GM23338 (cell line): ENCODE results near the gene ATP5PD. TPM values are rescaled to one million over a fixed set of nuclear protein-coding genes. Genes with fewer than 3 reads are reported as not detected.

Source experiments
- ATAC-seq: fragments of 200-7000 bp; cut with Tn5 transposase; 3 replicates; pipeline ENCODE4 v1.9.1; 2020
- DNase-seq: peaks from one replicate; pipeline ENCODE4 v3.0.0-alpha.2; 2015; ENCODE audit warnings: low spot score
- H2AFZ ChIP-seq: fragments of 200-600 bp; sonication (generic); 2 replicates; pipeline ENCODE4 v1.8.0; 2016; ENCODE audit warnings: antibody characterized with exemption, mild to moderate bottlenecking, moderate library complexity
- H3F3A ChIP-seq: fragments of 200-600 bp; sonication (generic); replicated peaks from 2 replicates; pipeline ENCODE4 v1.8.0; 2017; ENCODE audit warnings: antibody characterized with exemption, mixed run types, low read depth
- H3K27ac ChIP-seq: fragments of 200-600 bp; sonication (generic); 2 replicates; pipeline ENCODE4 v1.6.1; 2016; ENCODE audit warnings: low read depth
- H3K27me3 ChIP-seq: fragments of 200-600 bp; sonication (generic); 2 replicates; pipeline ENCODE4 v1.8.0; 2016; ENCODE audit warnings: mild to moderate bottlenecking, mixed run types, moderate library complexity; ENCODE audit not compliant: insufficient read depth
- H3K36me3 ChIP-seq: fragments of 200-600 bp; sonication (generic); 2 replicates; pipeline ENCODE4 v1.8.0; 2016; ENCODE audit warnings: mild to moderate bottlenecking; ENCODE audit not compliant: insufficient read depth
- H3K4me1 ChIP-seq: fragments of 200-600 bp; sonication (generic); 2 replicates; pipeline ENCODE4 v1.8.0; 2016; ENCODE audit warnings: mild to moderate bottlenecking, moderate library complexity; ENCODE audit not compliant: insufficient read depth
- H3K4me2 ChIP-seq: fragments of 200-600 bp; sonication (generic); 2 replicates; pipeline ENCODE4 v1.7.1; 2017; ENCODE audit warnings: mixed run types
- H3K4me3 ChIP-seq: fragments of 200-600 bp; sonication (generic); 2 replicates; pipeline ENCODE4 v1.6.1; 2016; ENCODE audit warnings: mixed run types
- H3K79me2 ChIP-seq: fragments of 200-600 bp; sonication (generic); replicated peaks from 2 replicates; pipeline ENCODE4 v1.8.0; 2017; ENCODE audit warnings: mild to moderate bottlenecking; ENCODE audit not compliant: insufficient read depth
- H3K9me2 ChIP-seq: fragments of 200-600 bp; sonication (generic); 2 replicates; pipeline ENCODE4 v1.8.0; 2017; ENCODE audit not compliant: insufficient read depth
- H4K20me1 ChIP-seq: fragments of 200-600 bp; sonication (generic); replicated peaks from 2 replicates; pipeline ENCODE4 v1.8.0; 2017; ENCODE audit warnings: mild to moderate bottlenecking; ENCODE audit not compliant: insufficient read depth
- H3K27ac Mint-ChIP-seq: 2 replicates; pipeline ENCODE4 v1.8.0; 2020; ENCODE audit warnings: inconsistent platforms, mild to moderate bottlenecking, moderate library complexity, mixed read lengths
- H3K27me3 Mint-ChIP-seq: 3 replicates; pipeline ENCODE4 v1.8.0; 2022; ENCODE audit warnings: low read depth, mild to moderate bottlenecking, moderate library complexity, mixed read lengths, inconsistent platforms; ENCODE audit not compliant: insufficient read depth, poor library complexity
- H3K36me3 Mint-ChIP-seq: 3 replicates; pipeline ENCODE4 v1.8.0; 2021; ENCODE audit warnings: low read depth, mild to moderate bottlenecking, inconsistent platforms, moderate library complexity, mixed read lengths
- H3K4me1 Mint-ChIP-seq: 3 replicates; pipeline ENCODE4 v1.8.0; 2020; ENCODE audit warnings: mild to moderate bottlenecking, inconsistent platforms, mixed read lengths
- H3K4me3 Mint-ChIP-seq: 3 replicates; pipeline ENCODE4 v1.8.0; 2021; ENCODE audit warnings: moderate library complexity, mild to moderate bottlenecking, inconsistent platforms, mixed read lengths
- H3K9me3 Mint-ChIP-seq: 3 replicates; pipeline ENCODE4 v1.8.0; 2020; ENCODE audit warnings: moderate library complexity, mild to moderate bottlenecking, inconsistent platforms, mixed read lengths
- CREB1 ChIP-seq: fragments of 250-450 bp; sonication (Bioruptor Pico); IDR thresholded peaks from 2 replicates; pipeline ENCODE4 v1.5.0; 2020; ENCODE audit warnings: low read depth, mild to moderate bottlenecking, moderate library complexity
- EZH2 ChIP-seq: fragments of 200-600 bp; sonication (generic); IDR thresholded peaks from one replicate; pipeline ENCODE4 v1.8.0; 2017; ENCODE audit warnings: antibody characterized with exemption, mild to moderate bottlenecking, low read depth; ENCODE audit not compliant: unreplicated experiment
- JUNB ChIP-seq: IDR thresholded peaks from one replicate; pipeline ENCODE4 v1.6.1; 2016; ENCODE audit warnings: antibody characterized with exemption; ENCODE audit not compliant: unreplicated experiment
- POLR2AphosphoS5 ChIP-seq: IDR thresholded peaks from 2 replicates; pipeline ENCODE4 v1.6.1; 2016; ENCODE audit warnings: antibody characterized with exemption, low read depth
- ZNF114 ChIP-seq: fragments of 250-450 bp; sonication (Bioruptor Pico); IDR thresholded peaks from 2 replicates; pipeline ENCODE4 v1.5.0; 2020; ENCODE audit warnings: mild to moderate bottlenecking, moderate library complexity
- polyA plus RNA-seq: library from polyadenylated mRNA; unstranded; fragments of >200 nt; fragmentation: Nextera tagmentation; extraction: Ambion mirVana; gene quantifications from 2 replicates; pipeline ENCODE4 v1.2.1, GENCODE V29; 2016
- total RNA-seq: library from RNA; depleted of rRNA; stranded (reverse); fragments of >200 nt; shearing (Covaris generic); gene quantifications from 2 replicates; pipeline ENCODE4 v1.2.3, GENCODE V29; 2014
- TF ChIP-seq, protein P1 (sequence below): IDR thresholded peaks from 2 replicates; pipeline ENCODE4 v1.6.1; 2016; ENCODE audit warnings: antibody characterized with exemption
- TF ChIP-seq, protein P2 (sequence below), 2 experiments: fragments of 200-600 bp in 1 of 2; sonication (generic) in 1 of 2; conservative IDR thresholded peaks; 2 replicates each; pipeline versions ENCODE4 v1.5.1 to v1.6.1; 2016 to 2017; ENCODE audit warnings: antibody characterized with exemption in 2 of 2, low read depth in 2 of 2, mild to moderate bottlenecking in 2 of 2, moderate library complexity in 1 of 2
- TF ChIP-seq, protein P3 (sequence below): fragments of 250-450 bp; sonication (Bioruptor Pico); IDR thresholded peaks from 2 replicates; pipeline ENCODE4 v1.5.0; 2020; ENCODE audit warnings: mild to moderate bottlenecking, moderate library complexity

Gene ATP5PD
- total and polyA plus RNA-seq, 2 experiments from 2014 or later, result 244 to 1,144 TPM

DNA sequence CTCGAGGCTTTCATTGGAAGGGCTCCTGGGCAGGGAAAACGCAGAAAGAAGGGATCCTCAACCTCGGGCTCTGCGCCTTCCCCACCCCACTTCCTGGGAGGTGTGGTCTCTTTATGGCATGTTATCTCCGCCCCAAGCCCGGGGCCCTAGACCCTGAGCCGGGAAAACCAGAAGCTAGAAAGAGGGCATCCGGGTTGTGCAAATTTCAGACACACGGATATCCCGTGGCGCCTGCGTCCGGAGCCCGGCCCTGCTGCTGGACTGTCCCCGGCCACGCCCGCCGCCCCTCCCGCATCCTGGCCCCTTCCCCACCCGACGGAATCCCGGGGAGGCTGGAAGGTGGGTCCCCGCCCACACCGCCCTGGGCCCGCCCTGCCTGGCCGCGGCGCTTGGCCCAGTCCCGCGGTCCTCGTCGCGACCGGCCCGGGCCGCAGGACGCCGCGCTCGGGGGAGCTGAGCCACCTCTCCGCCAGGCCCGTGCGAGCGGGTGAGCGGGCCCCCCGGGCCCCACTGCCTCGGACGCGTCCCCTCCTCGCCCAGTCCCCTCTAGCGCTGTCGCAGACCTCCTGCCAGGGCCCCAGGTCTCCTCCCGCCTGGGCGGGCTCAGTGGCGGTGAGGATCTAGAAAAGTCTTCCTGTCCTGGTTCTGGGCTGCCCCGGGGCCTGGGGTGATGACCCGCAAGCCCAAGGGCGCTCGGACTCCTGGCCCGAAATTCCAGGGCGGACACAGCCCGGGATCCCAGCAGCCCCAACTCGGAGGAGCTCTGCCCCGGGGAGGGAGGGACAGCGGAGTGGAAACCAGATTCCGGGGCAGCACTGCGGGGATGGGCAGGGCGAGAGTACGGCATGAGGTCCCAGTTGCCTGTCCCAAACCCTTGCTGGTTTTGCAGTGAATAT lies 41.0 kb upstream of the ATP5PD start, which contains the start of gene SLC16A5:
Gene SLC16A5, plus strand, starts transcription at position 397 of the 896 bp plus-strand sequence. CDS start 5,683 bp downstream, outside the sequence.
- peak within 1 kb of the TSS; percentile 93 for H3K27ac Mint-ChIP-seq
- no peaks in the 10 kb centered on the region for H4K20me1 ChIP-seq
- H3K4me2 ChIP-seq, result peak within 1 kb of the TSS; percentile 96

More for the DNA sequence above, 41.0 kb upstream of the ATP5PD start, which contains the start of gene SLC16A5:
- Histone ChIP-seq H3K4me3 (peak within 1 kb of the TSS; percentile 91), H2AFZ (peak within 1 kb of the TSS; percentile 90; the same call in 1 of the 2 replicates), H3K36me3 (no peaks in the 10 kb centered on the region), H3F3A (peaks cover 37% of the 10 kb centered on the region), H3K27me3 (no peaks in the 10 kb centered on the region), H3K27ac (peak within 1 kb of the TSS; percentile 98), H3K4me1 (peaks cover 48% of the 10 kb centered on the region), H3K79me2 (peaks cover 11% of the 10 kb centered on the region), H3K9me2 (no peaks in the 10 kb centered on the region)
- Mint-ChIP-seq H3K4me3 (peak within 1 kb of the TSS; percentile 84), H3K27me3 (peaks cover 27% of the 10 kb centered on the region), H3K36me3 (no peaks in the 10 kb centered on the region; the same call in 2 of the 3 replicates), H3K9me3 (no peaks in the 10 kb centered on the region; the same call in 2 of the 3 replicates), H3K4me1 (peaks cover 57% of the 10 kb centered on the region)
- DNase-seq (peak; percentile 98), ATAC-seq (peak; percentile 81)
- TF ChIP-seq, protein P1, sequence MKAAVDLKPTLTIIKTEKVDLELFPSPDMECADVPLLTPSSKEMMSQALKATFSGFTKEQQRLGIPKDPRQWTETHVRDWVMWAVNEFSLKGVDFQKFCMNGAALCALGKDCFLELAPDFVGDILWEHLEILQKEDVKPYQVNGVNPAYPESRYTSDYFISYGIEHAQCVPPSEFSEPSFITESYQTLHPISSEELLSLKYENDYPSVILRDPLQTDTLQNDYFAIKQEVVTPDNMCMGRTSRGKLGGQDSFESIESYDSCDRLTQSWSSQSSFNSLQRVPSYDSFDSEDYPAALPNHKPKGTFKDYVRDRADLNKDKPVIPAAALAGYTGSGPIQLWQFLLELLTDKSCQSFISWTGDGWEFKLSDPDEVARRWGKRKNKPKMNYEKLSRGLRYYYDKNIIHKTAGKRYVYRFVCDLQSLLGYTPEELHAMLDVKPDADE, result peak; percentile 64
- TF ChIP-seq JUNB (no peak), POLR2AphosphoS5 (peak; percentile 79; the same call in 1 of the 2 replicates), EZH2 (no peak), CREB1 (no peak), ZNF114 (CRISPR knock-in tag) (no peak)
- TF ChIP-seq, protein P2, sequence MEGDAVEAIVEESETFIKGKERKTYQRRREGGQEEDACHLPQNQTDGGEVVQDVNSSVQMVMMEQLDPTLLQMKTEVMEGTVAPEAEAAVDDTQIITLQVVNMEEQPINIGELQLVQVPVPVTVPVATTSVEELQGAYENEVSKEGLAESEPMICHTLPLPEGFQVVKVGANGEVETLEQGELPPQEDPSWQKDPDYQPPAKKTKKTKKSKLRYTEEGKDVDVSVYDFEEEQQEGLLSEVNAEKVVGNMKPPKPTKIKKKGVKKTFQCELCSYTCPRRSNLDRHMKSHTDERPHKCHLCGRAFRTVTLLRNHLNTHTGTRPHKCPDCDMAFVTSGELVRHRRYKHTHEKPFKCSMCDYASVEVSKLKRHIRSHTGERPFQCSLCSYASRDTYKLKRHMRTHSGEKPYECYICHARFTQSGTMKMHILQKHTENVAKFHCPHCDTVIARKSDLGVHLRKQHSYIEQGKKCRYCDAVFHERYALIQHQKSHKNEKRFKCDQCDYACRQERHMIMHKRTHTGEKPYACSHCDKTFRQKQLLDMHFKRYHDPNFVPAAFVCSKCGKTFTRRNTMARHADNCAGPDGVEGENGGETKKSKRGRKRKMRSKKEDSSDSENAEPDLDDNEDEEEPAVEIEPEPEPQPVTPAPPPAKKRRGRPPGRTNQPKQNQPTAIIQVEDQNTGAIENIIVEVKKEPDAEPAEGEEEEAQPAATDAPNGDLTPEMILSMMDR (conservative IDR thresholded peaks at IDR 0.05; ENCODE audit: low read depth in 2 of 2), result no peak
- TF ChIP-seq, protein P3, sequence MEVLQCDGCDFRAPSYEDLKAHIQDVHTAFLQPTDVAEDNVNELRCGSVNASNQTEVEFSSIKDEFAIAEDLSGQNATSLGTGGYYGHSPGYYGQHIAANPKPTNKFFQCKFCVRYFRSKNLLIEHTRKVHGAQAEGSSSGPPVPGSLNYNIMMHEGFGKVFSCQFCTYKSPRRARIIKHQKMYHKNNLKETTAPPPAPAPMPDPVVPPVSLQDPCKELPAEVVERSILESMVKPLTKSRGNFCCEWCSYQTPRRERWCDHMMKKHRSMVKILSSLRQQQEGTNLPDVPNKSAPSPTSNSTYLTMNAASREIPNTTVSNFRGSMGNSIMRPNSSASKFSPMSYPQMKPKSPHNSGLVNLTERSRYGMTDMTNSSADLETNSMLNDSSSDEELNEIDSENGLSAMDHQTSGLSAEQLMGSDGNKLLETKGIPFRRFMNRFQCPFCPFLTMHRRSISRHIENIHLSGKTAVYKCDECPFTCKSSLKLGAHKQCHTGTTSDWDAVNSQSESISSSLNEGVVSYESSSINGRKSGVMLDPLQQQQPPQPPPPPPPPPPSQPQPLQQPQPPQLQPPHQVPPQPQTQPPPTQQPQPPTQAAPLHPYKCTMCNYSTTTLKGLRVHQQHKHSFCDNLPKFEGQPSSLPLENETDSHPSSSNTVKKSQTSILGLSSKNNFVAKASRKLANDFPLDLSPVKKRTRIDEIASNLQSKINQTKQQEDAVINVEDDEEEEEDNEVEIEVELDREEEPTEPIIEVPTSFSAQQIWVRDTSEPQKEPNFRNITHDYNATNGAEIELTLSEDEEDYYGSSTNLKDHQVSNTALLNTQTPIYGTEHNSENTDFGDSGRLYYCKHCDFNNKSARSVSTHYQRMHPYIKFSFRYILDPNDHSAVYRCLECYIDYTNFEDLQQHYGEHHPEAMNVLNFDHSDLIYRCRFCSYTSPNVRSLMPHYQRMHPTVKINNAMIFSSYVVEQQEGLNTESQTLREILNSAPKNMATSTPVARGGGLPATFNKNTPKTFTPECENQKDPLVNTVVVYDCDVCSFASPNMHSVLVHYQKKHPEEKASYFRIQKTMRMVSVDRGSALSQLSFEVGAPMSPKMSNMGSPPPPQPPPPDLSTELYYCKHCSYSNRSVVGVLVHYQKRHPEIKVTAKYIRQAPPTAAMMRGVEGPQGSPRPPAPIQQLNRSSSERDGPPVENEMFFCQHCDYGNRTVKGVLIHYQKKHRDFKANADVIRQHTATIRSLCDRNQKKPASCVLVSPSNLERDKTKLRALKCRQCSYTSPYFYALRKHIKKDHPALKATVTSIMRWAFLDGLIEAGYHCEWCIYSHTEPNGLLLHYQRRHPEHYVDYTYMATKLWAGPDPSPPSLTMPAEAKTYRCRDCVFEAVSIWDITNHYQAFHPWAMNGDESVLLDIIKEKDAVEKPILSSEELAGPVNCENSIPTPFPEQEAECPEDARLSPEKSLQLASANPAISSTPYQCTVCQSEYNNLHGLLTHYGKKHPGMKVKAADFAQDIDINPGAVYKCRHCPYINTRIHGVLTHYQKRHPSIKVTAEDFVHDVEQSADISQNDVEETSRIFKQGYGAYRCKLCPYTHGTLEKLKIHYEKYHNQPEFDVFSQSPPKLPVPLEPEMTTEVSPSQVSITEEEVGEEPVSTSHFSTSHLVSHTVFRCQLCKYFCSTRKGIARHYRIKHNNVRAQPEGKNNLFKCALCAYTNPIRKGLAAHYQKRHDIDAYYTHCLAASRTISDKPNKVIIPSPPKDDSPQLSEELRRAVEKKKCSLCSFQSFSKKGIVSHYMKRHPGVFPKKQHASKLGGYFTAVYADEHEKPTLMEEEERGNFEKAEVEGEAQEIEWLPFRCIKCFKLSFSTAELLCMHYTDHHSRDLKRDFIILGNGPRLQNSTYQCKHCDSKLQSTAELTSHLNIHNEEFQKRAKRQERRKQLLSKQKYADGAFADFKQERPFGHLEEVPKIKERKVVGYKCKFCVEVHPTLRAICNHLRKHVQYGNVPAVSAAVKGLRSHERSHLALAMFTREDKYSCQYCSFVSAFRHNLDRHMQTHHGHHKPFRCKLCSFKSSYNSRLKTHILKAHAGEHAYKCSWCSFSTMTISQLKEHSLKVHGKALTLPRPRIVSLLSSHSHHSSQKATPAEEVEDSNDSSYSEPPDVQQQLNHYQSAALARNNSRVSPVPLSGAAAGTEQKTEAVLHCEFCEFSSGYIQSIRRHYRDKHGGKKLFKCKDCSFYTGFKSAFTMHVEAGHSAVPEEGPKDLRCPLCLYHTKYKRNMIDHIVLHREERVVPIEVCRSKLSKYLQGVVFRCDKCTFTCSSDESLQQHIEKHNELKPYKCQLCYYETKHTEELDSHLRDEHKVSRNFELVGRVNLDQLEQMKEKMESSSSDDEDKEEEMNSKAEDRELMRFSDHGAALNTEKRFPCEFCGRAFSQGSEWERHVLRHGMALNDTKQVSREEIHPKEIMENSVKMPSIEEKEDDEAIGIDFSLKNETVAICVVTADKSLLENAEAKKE, result no peak
